Tibial nerve (tissue), 3 donors: Measurements from ENCODE around the gene GIPC2.

Source experiments
- CTCF ChIP-seq, 5 experiments: fragments of 200-600 bp in 3 of 5; fragments of 450-650 bp in 2 of 5; sonication (generic) in 3 of 5; IDR thresholded peaks; one replicate each; pipeline ENCODE4 v1.5.1; 2016 to 2019; ENCODE audit warnings: antibody characterized with exemption in 5 of 5, mild to moderate bottlenecking in 3 of 5, moderate library complexity in 2 of 5
- POLR2A ChIP-seq, 2 donors: fragments of 450-650 bp; IDR thresholded peaks; one replicate each; pipeline ENCODE4 v1.6.1; 2017; ENCODE audit warnings: antibody characterized with exemption in 2 of 2, mild to moderate bottlenecking in 2 of 2, moderate library complexity in 2 of 2

- TF ChIP-seq CTCF (IDR thresholded peaks at IDR 0.05) (no peak), POLR2A (IDR thresholded peaks at IDR 0.05) (no peak)
Observed at GRCh38 chr1:78078358-78078757, 32.6 kb downstream of the GIPC2 start.
